ENCODE data around the gene CNTN5. TPM values are rescaled to one million over a fixed set of nuclear protein-coding genes. Genes with fewer than 3 reads are reported as not detected.

Gene CNTN5
- total RNA-seq, 1 donor from 2014 or later: not detected

- Mint-ChIP-seq H3K27ac (ENCODE audit: unreplicated experiment) (no peak overlapping the region), H3K4me3 (ENCODE audit: unreplicated experiment) (no peak overlapping the region), H3K9me3 (ENCODE audit: low read depth) (peaks cover 3% of the 10 kb centered on the region), H3K27me3 (ENCODE audit: low read depth) (peaks cover 3% of the 10 kb centered on the region), H3K4me1 (ENCODE audit: low read depth) (no peaks in the 10 kb centered on the region), H3K36me3 (ENCODE audit: low read depth) (no peaks in the 10 kb centered on the region)
- no peak for TF ChIP-seq CTCF (IDR thresholded peaks at IDR 0.05)
- no peak for DNase-seq (ENCODE audit: low spot score)
These were observed 770.6 kb downstream of the CNTN5 start for GRCh38 chr11:99791354-99791753.

GRCh38 chr11:99795999-99796398 lies 775.2 kb downstream of the CNTN5 start:
- Mint-ChIP-seq H3K4me3 (ENCODE audit: unreplicated experiment) (no peak overlapping the region), H3K27ac (ENCODE audit: unreplicated experiment) (no peak overlapping the region), H3K27me3 (ENCODE audit: low read depth) (peaks cover 16% of the 10 kb centered on the region), H3K36me3 (ENCODE audit: low read depth) (no peaks in the 10 kb centered on the region), H3K4me1 (ENCODE audit: low read depth) (no peaks in the 10 kb centered on the region), H3K9me3 (ENCODE audit: low read depth) (peaks cover 4% of the 10 kb centered on the region)
- TF ChIP-seq CTCF (IDR thresholded peaks at IDR 0.05): no peak
- DNase-seq (ENCODE audit: low spot score): no peak

GRCh38 chr11:99803501-99803900 lies 782.8 kb downstream of the CNTN5 start:
- Mint-ChIP-seq H3K9me3 (ENCODE audit: low read depth) (peaks cover 4% of the 10 kb centered on the region), H3K4me1 (ENCODE audit: low read depth) (no peaks in the 10 kb centered on the region), H3K27me3 (ENCODE audit: low read depth) (peaks cover 18% of the 10 kb centered on the region), H3K27ac (ENCODE audit: unreplicated experiment) (no peak overlapping the region), H3K4me3 (ENCODE audit: unreplicated experiment) (no peak overlapping the region), H3K36me3 (ENCODE audit: low read depth) (no peaks in the 10 kb centered on the region)
- DNase-seq (ENCODE audit: low spot score): no peak
- TF ChIP-seq CTCF (IDR thresholded peaks at IDR 0.05): no peak

GRCh38 chr11:99812516-99812915 lies 791.8 kb downstream of the CNTN5 start:
- DNase-seq (ENCODE audit: low spot score): no peak
- H3K27ac Mint-ChIP-seq (ENCODE audit: unreplicated experiment): no peak overlapping the region
- no peaks in the 10 kb centered on the region for H3K36me3 Mint-ChIP-seq (ENCODE audit: low read depth)
- H3K4me3 Mint-ChIP-seq (ENCODE audit: unreplicated experiment): no peak overlapping the region
- H3K27me3 Mint-ChIP-seq (ENCODE audit: low read depth): peaks cover 5% of the 10 kb centered on the region
- no peak for TF ChIP-seq CTCF (IDR thresholded peaks at IDR 0.05)
- H3K4me1 Mint-ChIP-seq (ENCODE audit: low read depth): no peaks in the 10 kb centered on the region
- H3K9me3 Mint-ChIP-seq (ENCODE audit: low read depth): peaks cover 5% of the 10 kb centered on the region

GRCh38 chr11:99814021-99814420 lies 793.3 kb downstream of the CNTN5 start:
- no peak for TF ChIP-seq CTCF (IDR thresholded peaks at IDR 0.05)
- Mint-ChIP-seq H3K27me3 (ENCODE audit: low read depth) (peaks cover 5% of the 10 kb centered on the region), H3K4me3 (ENCODE audit: unreplicated experiment) (no peak overlapping the region), H3K4me1 (ENCODE audit: low read depth) (no peaks in the 10 kb centered on the region), H3K36me3 (ENCODE audit: low read depth) (no peaks in the 10 kb centered on the region), H3K9me3 (ENCODE audit: low read depth) (peaks cover 5% of the 10 kb centered on the region), H3K27ac (ENCODE audit: unreplicated experiment) (no peak overlapping the region)
- DNase-seq (ENCODE audit: low spot score): no peak

Measured in chondrocyte (in vitro differentiated cells).